ENCODE measurements around the gene MPPED2.
"Not testable (repeated sequence)": the region's sequence is repeated elsewhere in the genome, so short reads cannot be mapped to it uniquely, and the experiment has no call there.

Gene MPPED2

DNA sequence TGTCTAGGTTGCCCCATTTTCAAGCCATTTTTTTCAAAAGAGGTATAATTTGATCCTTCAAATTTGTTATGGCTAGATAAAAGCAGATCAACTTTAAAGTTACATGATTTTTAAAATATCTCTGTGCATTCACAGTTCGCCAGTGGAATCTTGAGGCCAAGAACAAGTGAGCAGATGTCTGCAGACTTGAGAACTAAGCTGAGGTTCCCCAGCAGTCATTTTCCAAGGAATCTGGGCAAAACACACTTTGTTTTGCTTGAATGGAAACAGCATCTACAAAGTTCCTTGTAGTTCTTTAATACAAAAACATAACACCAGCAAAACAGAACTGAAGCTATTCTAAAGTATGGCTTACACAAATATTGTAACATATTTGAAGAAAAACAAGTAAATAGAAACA lies 7.7 kb downstream of the MPPED2 start:
- DNase-seq (ENCODE audit: low spot score), result no peak

GRCh38 chr11:30573951-30574350 lies 12.2 kb downstream of the MPPED2 start:
- no peak for DNase-seq (ENCODE audit: low spot score)

GRCh38 chr11:30568931-30569330 lies 17.2 kb downstream of the MPPED2 start:
- no peak for DNase-seq (ENCODE audit: low spot score)

- DNase-seq (ENCODE audit: low spot score), result no peak
Measured at GRCh38 chr11:30567644-30568043, 18.5 kb downstream of the MPPED2 start.

DNA sequence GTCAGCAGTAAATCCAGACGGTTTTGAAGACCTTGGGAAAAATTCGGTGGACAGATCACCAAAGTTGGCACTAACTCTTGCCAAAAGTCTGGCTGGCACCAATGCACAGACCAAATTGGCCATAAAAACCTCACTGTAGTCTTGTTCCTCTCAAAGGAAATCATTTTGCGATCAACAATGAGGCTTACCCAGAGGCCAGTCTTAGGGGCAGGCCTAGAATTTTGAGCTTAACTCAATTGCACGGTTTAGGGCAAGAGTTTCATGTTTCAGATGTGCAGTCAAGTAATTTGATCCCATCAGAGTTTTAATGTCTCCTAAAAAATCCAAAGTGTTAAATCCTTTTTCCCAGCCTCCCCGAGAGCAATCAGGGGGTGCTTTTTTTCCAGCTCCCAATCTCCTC lies 19.0 kb downstream of the MPPED2 start:
- DNase-seq (ENCODE audit: low spot score), result no peak

DNA sequence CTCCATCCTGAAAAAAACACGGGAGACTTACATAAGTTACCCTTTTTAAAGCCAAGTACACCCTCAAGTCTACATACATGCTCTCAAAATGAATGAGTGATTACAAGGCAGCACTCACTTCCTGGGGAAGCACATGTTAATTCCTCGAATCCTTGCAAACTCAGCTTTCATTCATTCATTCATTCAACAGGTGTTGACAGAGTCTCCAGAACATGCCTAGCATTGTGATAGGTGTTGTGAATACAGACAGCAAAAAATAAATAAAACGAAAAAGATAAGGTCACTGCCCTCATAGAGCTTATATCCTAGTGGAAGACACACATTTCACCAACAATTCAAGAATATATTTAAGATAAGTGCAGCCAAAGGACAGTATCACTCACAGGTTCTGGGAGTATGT lies 19.7 kb downstream of the MPPED2 start:
- no peak for DNase-seq (ENCODE audit: low spot score)

DNA sequence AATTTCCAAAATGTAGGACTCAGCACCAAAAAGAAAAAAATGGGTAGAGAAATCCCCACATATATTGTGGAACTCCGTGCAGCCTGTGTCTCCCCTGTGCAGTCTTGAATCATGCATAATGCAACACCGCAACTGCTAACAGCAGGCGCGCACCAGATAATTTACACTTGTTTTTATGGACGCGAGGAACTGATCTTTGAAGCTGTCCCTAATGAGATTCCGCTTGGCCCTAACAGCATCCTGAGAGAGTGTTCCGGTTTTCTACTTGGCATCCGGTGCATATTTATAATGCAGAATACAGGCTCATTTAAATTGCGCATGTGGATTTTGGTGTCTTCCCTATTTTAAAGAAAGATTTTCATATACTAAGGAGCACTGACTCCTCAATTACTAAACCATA lies 21.1 kb downstream of the MPPED2 start:
- no peak for DNase-seq (ENCODE audit: low spot score)

DNA sequence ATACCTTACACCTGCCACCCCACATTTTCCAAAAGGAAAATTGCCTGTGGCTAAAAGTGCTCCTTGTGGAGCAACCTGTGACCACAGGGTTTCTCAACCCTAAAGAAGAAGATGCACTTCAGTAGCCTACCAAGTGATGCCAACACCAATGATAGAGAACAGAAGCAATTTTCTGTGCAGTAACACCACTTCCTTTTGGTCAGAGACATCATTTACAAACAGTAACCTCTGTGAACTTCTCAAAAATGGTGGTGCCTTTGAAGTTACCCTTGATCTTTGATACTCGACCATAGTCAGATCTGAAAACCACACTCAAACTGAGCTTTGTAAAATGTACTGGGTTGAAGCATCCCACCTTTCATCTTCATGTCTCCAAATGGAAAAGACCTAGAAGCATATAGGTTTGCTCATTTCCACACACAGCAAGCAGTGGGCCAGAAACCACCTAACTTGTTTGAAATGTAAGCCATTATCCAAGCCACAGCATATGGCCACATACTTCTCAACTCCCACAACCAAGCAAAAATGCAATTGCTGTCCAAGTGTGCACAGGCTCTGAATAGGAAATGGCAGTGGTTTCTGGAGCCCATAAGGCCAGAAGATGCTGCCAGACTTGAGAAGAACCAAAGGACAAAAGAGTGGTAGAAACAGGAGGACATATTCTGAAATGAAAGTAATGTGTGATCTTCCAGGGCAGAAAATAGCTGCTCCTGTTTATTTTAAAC lies 24.3 kb downstream of the MPPED2 start:
- DNase-seq (ENCODE audit: low spot score), result no peak

- DNase-seq (ENCODE audit: low spot score), result no peak
Measured at GRCh38 chr11:30560206-30561106, 25.7 kb downstream of the MPPED2 start.

- DNase-seq (ENCODE audit: low spot score), result no peak
Measured at GRCh38 chr11:30559004-30559403, 27.1 kb downstream of the MPPED2 start.

DNA sequence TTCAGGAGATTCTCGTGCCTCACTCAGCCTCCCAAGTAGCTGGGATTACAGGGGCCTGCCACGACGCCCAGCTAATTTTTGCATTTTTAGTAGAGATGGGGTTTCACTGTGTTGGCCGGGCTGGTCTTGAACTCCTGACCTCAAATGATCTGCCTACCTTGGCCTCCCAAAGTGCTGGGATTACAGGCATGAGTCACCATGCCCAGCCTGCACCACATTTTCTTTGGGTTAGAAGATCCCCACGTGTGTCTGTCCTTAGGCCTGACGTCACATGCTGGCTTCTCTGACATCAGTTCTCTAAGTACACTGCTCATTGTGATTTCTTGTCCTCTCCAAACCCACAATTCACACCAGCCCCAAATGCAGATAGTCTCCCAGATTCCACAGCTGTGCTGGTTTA lies 31.6 kb downstream of the MPPED2 start:
- DNase-seq (ENCODE audit: low spot score), result not testable (repeated sequence)

GRCh38 chr11:30553521-30554110 lies 32.5 kb downstream of the MPPED2 start:
- DNase-seq (ENCODE audit: low spot score), result no peak

GRCh38 chr11:30552839-30553238 lies 33.3 kb downstream of the MPPED2 start:
- no peak for DNase-seq (ENCODE audit: low spot score)

DNA sequence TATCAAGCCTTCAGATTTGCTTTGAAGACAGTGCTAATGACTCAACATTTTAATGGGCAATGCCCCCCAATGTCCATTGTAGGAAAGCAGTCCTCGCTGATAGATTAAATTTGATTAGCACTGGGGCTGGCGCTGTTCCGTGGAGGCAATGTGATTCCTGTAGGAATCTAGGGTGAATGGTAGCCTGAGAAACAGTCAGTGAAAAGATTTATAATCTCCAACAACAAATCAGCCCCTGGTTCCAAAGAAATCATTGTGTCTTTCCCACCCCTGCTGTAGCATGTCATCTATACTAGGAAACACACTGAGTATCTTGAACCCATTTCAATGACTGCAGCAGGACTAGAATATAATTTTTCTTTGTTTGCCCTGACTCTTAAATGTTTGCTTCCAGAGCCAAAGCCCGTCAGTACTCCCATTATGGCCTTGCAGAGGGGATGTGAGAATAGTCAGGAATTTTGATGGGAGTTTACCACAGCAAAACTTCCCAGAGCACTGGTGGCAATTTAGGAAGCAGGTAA lies 36.1 kb downstream of the MPPED2 start:
- no peak for DNase-seq (ENCODE audit: low spot score)

DNA sequence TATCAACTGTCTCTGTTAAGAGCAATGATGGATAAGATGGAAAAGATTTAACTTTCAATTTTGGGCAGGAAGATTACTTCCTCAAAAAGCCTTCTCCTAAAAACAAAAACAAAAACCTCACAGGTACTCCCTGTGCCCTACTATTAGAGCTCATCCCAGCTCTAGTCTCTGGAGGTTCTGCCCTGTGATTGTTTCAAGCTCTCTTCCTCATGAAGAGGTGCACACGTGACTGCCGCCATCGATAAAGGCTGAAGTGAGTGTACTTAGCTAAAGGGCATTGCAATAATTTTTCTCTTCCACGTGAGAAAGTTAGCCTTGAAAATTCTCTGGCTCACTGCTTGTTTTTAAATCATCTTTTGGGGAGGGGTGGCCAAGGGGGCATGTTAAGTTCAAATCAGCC lies 36.6 kb downstream of the MPPED2 start:
- DNase-seq (ENCODE audit: low spot score), result no peak

DNA sequence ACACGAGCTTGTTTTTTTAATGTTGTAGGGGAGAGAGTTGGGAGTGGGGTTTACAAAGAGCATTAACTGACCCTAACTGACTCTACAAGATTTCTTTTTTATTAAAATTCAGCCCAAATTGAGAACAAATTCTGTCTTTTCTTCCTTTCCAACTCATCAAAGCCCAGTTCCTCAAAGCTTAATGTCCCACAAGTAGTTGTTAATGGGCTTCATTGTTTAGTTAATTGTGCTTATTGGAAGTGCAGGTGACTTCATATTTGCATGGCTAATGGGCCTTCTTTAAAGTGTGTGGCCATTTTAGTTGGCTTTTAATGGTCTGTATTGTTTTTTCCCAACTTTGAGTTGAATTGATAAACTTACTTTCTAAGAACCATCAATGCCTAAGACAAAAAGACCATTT lies 39.8 kb downstream of the MPPED2 start:
- no peak for DNase-seq (ENCODE audit: low spot score)

DNA sequence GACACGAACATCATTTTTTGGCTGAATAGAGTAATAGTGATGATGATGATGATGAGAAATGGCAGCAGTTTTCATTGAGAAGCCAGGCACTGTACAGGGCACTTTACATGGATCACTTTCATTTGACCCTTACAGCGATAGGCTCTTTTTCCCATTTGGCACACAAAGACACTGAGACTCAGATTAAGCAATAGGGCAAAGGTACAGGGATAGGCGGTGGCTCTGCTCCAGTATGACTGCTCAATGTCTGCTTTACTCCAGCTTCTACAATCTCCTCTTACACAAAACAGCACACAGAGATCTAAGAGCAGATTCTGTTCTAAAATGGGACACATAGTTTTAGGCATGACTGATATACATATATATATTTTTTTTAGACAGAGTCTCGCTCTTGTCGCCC lies 40.6 kb downstream of the MPPED2 start:
- no peak for DNase-seq (ENCODE audit: low spot score)

GRCh38 chr11:30543066-30543465 lies 43.1 kb downstream of the MPPED2 start:
- no peak for DNase-seq (ENCODE audit: low spot score)

GRCh38 chr11:30540781-30541180 lies 45.4 kb downstream of the MPPED2 start:
- no peak for DNase-seq (ENCODE audit: low spot score)

DNA sequence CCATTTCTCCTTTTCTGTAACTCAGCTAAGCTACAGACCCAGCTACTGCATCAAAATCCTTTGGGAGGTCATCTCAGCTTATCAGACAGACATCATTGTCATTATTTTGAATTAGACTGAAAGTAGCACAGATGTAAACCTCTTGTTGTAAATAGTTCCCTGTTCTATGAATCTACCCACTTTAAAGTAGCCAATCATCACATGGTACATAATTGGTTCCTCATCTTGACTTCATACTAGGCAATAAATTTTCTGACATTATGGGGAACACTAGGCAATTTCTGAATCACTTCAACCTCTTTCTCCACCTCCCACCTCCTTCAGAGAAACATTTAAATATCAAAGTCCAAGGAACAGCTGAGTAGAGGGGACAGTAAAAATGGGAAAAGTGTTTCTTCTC lies 47.9 kb downstream of the MPPED2 start:
- no peak for DNase-seq (ENCODE audit: low spot score)

- no peak for DNase-seq (ENCODE audit: low spot score)
Measured at GRCh38 chr11:30535818-30536217, 50.3 kb downstream of the MPPED2 start.

GRCh38 chr11:30533445-30533947 lies 52.7 kb downstream of the MPPED2 start:
- no peak for DNase-seq (ENCODE audit: low spot score)

DNA sequence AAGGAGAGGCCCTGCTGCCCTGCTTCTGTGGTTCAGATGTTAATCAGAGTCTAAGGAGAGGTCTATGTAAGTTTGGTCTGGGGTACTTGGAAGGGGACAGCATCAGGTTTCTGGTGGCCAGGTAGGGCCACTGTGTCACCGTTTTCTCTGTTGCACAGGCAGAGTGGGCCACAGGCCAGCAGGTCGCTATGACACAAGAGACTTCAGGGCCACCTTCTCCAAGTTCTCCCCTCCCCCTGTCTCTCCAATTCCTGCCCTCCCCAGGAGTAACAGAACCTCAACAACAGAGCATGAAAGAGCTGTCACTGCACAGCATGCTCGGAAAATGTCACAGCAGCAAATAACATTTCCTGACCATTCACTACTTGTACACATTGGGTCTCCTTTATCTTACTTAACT lies 58.6 kb downstream of the MPPED2 start:
- no peak for DNase-seq (ENCODE audit: low spot score)

Measured in LoVo (cell line).